ENCODE measurements around the gene VGLL4.
"Not testable (repeated sequence)": the region's sequence is repeated elsewhere in the genome, so short reads cannot be mapped to it uniquely, and the experiment has no call there.

Gene VGLL4

GRCh38 chr3:11523572-11524101, 120.1 kb downstream of the VGLL4 start:
- DNase-seq = no peak

GRCh38 chr3:11522953-11523571, 120.7 kb downstream of the VGLL4 start:
- DNase-seq = no peak

GRCh38 chr3:11522398-11522715, 121.4 kb downstream of the VGLL4 start:
- DNase-seq = no peak

- DNase-seq = no peak
Observed at GRCh38 chr3:11521167-11521566, 122.5 kb downstream of the VGLL4 start.

- no peak for DNase-seq
Observed at GRCh38 chr3:11517601-11518000, 126.1 kb downstream of the VGLL4 start.

- no peak for DNase-seq
Observed at GRCh38 chr3:11514191-11514821, 129.4 kb downstream of the VGLL4 start.

- no peak for DNase-seq
Observed at GRCh38 chr3:11513817-11514135, 129.9 kb downstream of the VGLL4 start.

GRCh38 chr3:11513125-11513816, 130.4 kb downstream of the VGLL4 start:
- not testable (repeated sequence) for DNase-seq

- not testable (repeated sequence) for DNase-seq
Observed at GRCh38 chr3:11511606-11512005, 132.1 kb downstream of the VGLL4 start.

GRCh38 chr3:11510356-11510755, 133.4 kb downstream of the VGLL4 start:
- DNase-seq = no peak

- no peak for DNase-seq
Observed at GRCh38 chr3:11510001-11510340, 133.7 kb downstream of the VGLL4 start.

GRCh38 chr3:11509173-11510000, 134.3 kb downstream of the VGLL4 start:
- no peak for DNase-seq

- no peak for DNase-seq
Observed at GRCh38 chr3:11508346-11509172, 135.2 kb downstream of the VGLL4 start.

GRCh38 chr3:11507719-11508118, 136.0 kb downstream of the VGLL4 start:
- no peak for DNase-seq
